ENCODE measurements around the gene TMEM204. TPM values are rescaled to one million over a fixed set of nuclear protein-coding genes. Genes with fewer than 3 reads are reported as not detected.
"Not testable (repeated sequence)": the region's sequence is repeated elsewhere in the genome, so short reads cannot be mapped to it uniquely, and the experiment has no call there.

Gene TMEM204
- total RNA-seq, 1 donor from 2014 or later, result 6.7 TPM

DNA sequence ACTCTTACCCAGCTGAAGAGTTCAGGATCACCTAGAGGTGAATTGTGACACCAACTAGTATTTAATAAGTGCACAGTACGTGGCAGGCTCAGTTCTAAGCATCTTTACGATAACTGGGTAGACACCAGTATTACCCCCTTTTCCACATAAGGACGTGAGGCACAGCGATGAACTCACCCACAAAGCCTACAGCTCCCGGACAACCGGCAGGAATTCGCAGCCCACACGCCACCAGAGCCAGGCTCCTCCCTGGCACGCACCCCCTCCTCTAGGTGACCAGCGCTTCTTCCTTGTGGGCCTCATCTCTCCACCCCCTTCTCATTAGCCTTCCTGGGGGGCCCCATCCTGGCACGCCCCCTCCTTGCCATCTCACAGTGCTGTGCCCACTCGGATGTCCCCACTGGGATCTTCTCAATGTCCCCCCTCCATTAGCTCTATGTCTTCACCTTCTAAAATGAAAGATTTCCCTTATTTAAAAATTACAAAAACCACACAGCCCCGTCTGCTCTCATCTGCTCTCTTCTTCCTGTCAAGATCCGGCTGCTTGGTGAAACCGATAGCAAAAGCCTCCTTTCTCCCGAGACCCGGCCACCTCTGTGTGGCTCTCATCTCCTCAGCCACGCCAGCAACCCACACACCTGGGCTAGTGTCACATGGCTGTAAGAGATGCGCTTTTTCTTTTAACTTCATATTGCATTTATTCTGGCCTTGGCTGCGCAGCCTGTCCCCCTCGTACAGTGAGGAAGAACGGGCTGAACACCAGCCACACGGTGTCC lies 57.7 kb downstream of the TMEM204 start:
- DNase-seq (ENCODE audit: low spot score), result no peak

DNA sequence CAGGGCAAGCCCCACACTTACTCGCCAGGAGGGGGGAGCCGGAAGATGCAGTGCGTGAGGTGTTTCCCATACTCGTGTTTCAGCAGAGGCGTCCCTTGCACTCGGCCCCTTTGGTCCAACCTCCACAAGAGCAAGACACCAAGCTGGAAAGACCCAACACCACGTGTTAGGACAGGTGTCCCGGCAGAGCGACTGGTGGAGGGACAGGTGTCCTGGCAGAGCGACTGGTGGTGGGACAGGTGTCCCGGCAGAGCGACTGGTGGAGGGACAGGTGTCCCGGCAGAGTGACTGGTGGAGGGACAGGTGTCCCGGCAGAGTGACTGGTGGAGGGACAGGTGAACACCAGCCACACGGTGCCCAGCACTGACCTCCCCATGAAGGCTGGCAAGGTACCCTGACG lies 59.0 kb downstream of the TMEM204 start:
- DNase-seq (ENCODE audit: low spot score), result no peak

DNA sequence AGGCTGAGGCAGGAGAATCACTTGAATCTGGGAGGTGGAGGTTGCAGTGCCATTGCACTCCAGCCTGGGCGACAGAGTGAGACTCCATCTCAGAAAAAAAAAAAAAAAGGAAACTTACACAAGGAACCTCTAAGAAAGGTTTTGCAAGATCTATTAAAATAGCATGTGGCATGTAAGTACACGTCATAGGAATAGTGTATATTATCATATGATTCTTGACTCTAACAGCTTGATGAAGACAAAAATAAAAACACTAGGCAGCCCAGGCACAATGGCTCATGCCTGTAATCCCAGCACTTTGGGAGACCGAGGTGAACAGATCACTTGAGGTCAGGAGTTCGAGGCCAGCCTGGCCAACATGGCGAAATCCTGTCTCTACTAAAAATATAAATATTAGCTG lies 62.0 kb downstream of the TMEM204 start:
- DNase-seq (ENCODE audit: low spot score), result not testable (repeated sequence)

DNA sequence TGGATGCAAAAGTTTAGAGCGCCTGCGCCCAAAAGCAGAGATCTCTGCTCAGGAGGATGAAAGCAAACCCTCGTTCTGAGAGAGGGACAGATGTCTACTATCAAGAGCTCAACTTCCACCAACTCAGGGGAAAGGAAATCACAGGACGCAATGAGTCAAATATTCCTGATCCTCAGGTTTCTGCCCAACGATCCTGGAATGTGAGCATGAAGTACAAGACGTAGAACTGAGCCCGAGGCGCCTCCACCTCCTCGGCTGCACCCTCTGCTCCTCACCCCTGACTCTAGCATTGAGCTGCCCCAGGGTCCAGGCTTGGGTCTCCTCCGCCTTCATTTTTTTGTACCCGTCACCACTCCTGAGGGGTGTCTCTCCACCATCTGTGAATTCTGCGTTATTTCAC lies 63.0 kb downstream of the TMEM204 start:
- DNase-seq (ENCODE audit: low spot score), result no peak

DNA sequence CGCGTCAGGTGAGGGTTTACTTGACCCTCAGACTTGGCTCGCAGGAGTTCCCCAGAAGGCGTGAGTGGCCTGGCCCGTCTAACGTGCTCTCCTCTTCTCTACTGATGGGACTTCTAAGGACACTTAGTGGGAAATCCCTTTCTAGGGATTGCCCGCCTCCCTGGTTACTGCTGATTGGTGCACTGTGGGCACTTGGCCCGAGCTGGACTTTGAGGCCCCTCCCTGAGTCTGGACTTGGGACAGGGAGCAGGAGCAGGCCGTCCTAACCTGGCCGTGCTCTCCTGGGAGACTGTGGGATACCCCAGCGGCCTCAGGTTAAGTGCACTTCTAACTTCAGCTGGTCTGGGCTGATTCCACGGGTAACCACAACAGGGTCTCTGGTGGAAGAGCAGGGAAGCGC lies 63.7 kb downstream of the TMEM204 start:
- no peak for DNase-seq (ENCODE audit: low spot score)

DNA sequence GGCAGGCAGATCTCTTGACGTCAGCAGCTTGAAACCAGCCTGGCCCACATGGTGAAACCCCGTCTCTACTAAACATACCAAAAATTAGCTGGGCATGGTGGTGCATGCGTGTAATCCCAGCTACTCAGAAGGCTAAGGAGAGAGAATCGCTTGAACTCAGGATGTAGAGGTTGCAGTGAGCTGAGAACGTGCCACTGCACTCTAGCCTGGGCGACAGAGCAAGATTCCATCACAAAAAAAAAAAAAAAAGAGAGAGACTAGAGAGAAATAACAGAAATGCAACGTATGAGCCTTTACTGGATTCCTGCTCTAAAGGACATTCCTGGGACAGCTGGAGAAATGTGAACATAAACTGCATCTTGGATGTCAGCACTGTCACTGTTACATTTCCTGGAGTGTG lies 67.6 kb downstream of the TMEM204 start:
- DNase-seq (ENCODE audit: low spot score), result no peak

DNA sequence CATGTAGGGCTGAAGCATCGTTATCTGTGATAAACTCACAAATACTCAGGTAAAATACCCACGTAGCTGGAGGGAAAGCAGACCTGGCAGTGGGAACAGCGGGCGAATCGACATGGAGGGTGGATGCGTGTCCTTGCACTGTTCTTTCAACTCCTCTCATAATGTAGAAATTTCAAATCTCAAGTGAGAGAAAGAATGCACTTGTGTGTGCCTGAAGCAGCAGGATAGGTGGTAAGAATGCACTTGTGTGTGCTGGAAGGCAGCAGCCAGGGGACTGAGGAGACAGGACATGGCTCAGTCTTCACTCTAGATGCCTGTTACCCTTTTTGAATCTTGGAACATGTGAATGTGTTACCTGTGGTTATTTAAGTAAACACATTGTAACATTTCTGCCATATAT lies 68.0 kb downstream of the TMEM204 start:
- no peak for DNase-seq (ENCODE audit: low spot score)

DNA sequence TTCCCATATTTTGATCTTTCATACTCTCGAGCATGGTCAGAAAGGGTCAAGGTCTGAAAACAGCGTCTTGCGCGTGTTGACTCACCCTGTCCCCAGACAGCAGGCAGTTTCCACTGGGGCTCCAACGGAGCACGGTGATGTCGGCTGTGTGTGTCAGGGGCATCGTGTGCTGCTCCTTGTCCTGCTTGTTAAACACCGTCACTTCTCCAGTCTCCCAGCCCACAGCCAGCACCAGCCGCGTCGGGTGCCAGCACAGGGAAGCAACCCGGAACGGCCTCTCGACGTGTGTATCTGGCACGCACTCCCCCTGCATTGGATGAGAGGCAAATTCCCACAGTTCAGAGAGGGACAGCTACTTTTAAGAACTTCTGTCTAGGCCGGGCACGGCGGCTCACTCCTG lies 68.8 kb downstream of the TMEM204 start:
- no peak for DNase-seq (ENCODE audit: low spot score)

Other genes starting within 250 kb of the TMEM204 start
- gene UBE2I, start 224.0 kb upstream of the TMEM204 start, total RNA-seq (ENCODE audit: insufficient read depth, low replicate concordance), result 47.4 TPM
- gene BAIAP3, start 200.0 kb upstream of the TMEM204 start, total RNA-seq (ENCODE audit: insufficient read depth, low replicate concordance), result 0.24 TPM
- gene TSR3, start 181.8 kb upstream of the TMEM204 start, total RNA-seq (ENCODE audit: insufficient read depth, low replicate concordance), result 55.6 TPM
- 59.9 TPM for gene GNPTG, start 181.7 kb upstream of the TMEM204 start, total RNA-seq (ENCODE audit: insufficient read depth, low replicate concordance)
- 3.4 TPM for gene UNKL, start 119.0 kb upstream of the TMEM204 start, total RNA-seq (ENCODE audit: insufficient read depth, low replicate concordance)
- gene UQCC4, start 112.9 kb upstream of the TMEM204 start, total RNA-seq (ENCODE audit: insufficient read depth, low replicate concordance), result 20.7 TPM
- 3.1 TPM for gene PERCC1, start 102.6 kb upstream of the TMEM204 start, total RNA-seq (ENCODE audit: insufficient read depth, low replicate concordance)
- gene CCDC154, start 89.1 kb upstream of the TMEM204 start, total RNA-seq (ENCODE audit: insufficient read depth, low replicate concordance), result 0.48 TPM
- gene CLCN7, start 58.6 kb upstream of the TMEM204 start, total RNA-seq (ENCODE audit: insufficient read depth, low replicate concordance), result 35.2 TPM
- not detected for gene PTX4, start 44.7 kb upstream of the TMEM204 start, total RNA-seq (ENCODE audit: insufficient read depth, low replicate concordance)
- 7.9 TPM for gene TELO2, start 40.3 kb upstream of the TMEM204 start, total RNA-seq (ENCODE audit: insufficient read depth, low replicate concordance)
- gene IFT140, start 78.4 kb downstream of the TMEM204 start, total RNA-seq (ENCODE audit: insufficient read depth, low replicate concordance), result 17.1 TPM
- gene CRAMP1, start 78.7 kb downstream of the TMEM204 start, total RNA-seq (ENCODE audit: insufficient read depth, low replicate concordance), result 6.0 TPM
- gene JPT2, start 144.6 kb downstream of the TMEM204 start, total RNA-seq (ENCODE audit: insufficient read depth, low replicate concordance), result 37.8 TPM
- 60.2 TPM for gene MAPK8IP3, start 172.5 kb downstream of the TMEM204 start, total RNA-seq (ENCODE audit: insufficient read depth, low replicate concordance)
- gene NME3, start 237.9 kb downstream of the TMEM204 start, total RNA-seq (ENCODE audit: insufficient read depth, low replicate concordance), result 33.0 TPM
- gene EME2, start 239.1 kb downstream of the TMEM204 start, total RNA-seq (ENCODE audit: insufficient read depth, low replicate concordance), result 7.2 TPM
- gene MRPS34, start 239.5 kb downstream of the TMEM204 start, total RNA-seq (ENCODE audit: insufficient read depth, low replicate concordance), result 26.5 TPM
- 37.6 TPM for gene SPSB3, start 248.9 kb downstream of the TMEM204 start, total RNA-seq (ENCODE audit: insufficient read depth, low replicate concordance)
- 73.7 TPM for gene NUBP2, start 249.3 kb downstream of the TMEM204 start, total RNA-seq (ENCODE audit: insufficient read depth, low replicate concordance)

Data from umbilical cord (tissue), 2 donors.